OCI-LY7 (cell line): ENCODE results near the gene ABHD6. TPM values are rescaled to one million over a fixed set of nuclear protein-coding genes. Genes with fewer than 3 reads are reported as not detected.

Experiments used
- BruUV-seq: library from RNA; stranded (reverse); fragments of 400-500 nt; replicated peaks from 2 replicates; lab custom pipeline; 2021; lab: Mats Ljungman, UMichigan
- CTCF ChIA-PET: fragments of 300-600 bp; sonication (Branson Sonifier 250); formaldehyde crosslinking; loops from one replicate; lab custom pipeline; 2022; ENCODE audit warnings: antibody characterized with exemption; ENCODE audit not compliant: unreplicated experiment; lab: Charles Lee
- POLR2A ChIA-PET: fragments of 300-600 bp; sonication (Branson Sonifier 250); formaldehyde crosslinking; loops from one replicate; lab custom pipeline; 2022; ENCODE audit warnings: antibody characterized with exemption; lab: Charles Lee
- DNase-seq: peaks from one replicate; pipeline ENCODE4 v3.0.0-alpha.2; 2015; ENCODE audit warnings: low spot score
- H2AFZ ChIP-seq: fragments of 200-600 bp; sonication (generic), shearing (Covaris generic); 2 replicates; pipeline ENCODE4 v1.6.1; 2014; ENCODE audit warnings: mild to moderate bottlenecking, antibody characterized with exemption, low read length, moderate library complexity
- H3K27ac ChIP-seq: fragments of 200-600 bp; sonication (generic); 2 replicates; pipeline ENCODE4 v1.5.1; 2014; ENCODE audit warnings: mixed run types, low read depth, mild to moderate bottlenecking, moderate library complexity, low read length, inconsistent platforms; ENCODE audit not compliant: poor library complexity, severe bottlenecking
- H3K36me3 ChIP-seq: fragments of 200-600 bp; sonication (generic); 2 replicates; pipeline ENCODE4 v1.6.1; 2014; ENCODE audit warnings: mild to moderate bottlenecking, antibody characterized with exemption, low read length, moderate library complexity, mixed read lengths; ENCODE audit not compliant: insufficient read depth
- H3K4me1 ChIP-seq: fragments of 200-600 bp; sonication (generic); 2 replicates; pipeline ENCODE4 v1.5.1; 2014; ENCODE audit warnings: mild to moderate bottlenecking, low read length; ENCODE audit not compliant: insufficient read depth, poor library complexity, severe bottlenecking
- H3K4me2 ChIP-seq: fragments of 200-600 bp; sonication (generic); 2 replicates; pipeline ENCODE4 v1.6.1; 2014; ENCODE audit warnings: mild to moderate bottlenecking, low read length
- H3K4me3 ChIP-seq: fragments of 200-600 bp; sonication (generic); 2 replicates; pipeline ENCODE4 v1.5.1; 2014; ENCODE audit warnings: mild to moderate bottlenecking, low read depth, low read length; ENCODE audit not compliant: poor library complexity, severe bottlenecking
- H3K79me2 ChIP-seq: fragments of 200-600 bp; sonication (generic); 2 replicates; pipeline ENCODE4 v1.6.1; 2016; ENCODE audit warnings: low read depth, mild to moderate bottlenecking, low read length, moderate library complexity, mixed read lengths; ENCODE audit not compliant: insufficient read depth
- H3K9me2 ChIP-seq: fragments of 200-600 bp; sonication (generic); 2 replicates; pipeline ENCODE4 v1.6.1; 2016; ENCODE audit warnings: mild to moderate bottlenecking, low read length, mixed read lengths; ENCODE audit not compliant: insufficient read depth
- H3K9me3 ChIP-seq: fragments of 200-600 bp; sonication (generic); 2 replicates; pipeline ENCODE4 v1.6.1; 2014; ENCODE audit warnings: mild to moderate bottlenecking, mixed run types, low read length, mixed read lengths
- H4K20me1 ChIP-seq: fragments of 200-600 bp; sonication (generic); 2 replicates; pipeline ENCODE4 v1.6.1; 2014; ENCODE audit warnings: mild to moderate bottlenecking, antibody characterized with exemption, low read length, moderate library complexity, mixed read lengths; ENCODE audit not compliant: insufficient read depth
- EZH2phosphoT487 ChIP-seq: fragments of 200-600 bp; sonication (generic); IDR thresholded peaks from 2 replicates; pipeline ENCODE4 v1.6.1; 2018; ENCODE audit warnings: low read depth, borderline replicate concordance, mild to moderate bottlenecking, mixed run types, antibody characterized with exemption, low read length, moderate library complexity, mixed read lengths
- intact Hi-C: fragments of 100-400 bp; cut with micrococcal nuclease; formaldehyde crosslinking; loops from one replicate; pipeline ENCODE4 v1.10.0; 2022; ENCODE audit not compliant: unreplicated experiment
- total RNA-seq, 2 experiments: library from RNA; depleted of rRNA in 1 of 2; stranded (reverse); fragments of >200 nt in 1 of 2; shearing (Covaris generic) in 1 of 2; gene quantifications; 2 replicates each; pipeline ENCODE4 v1.2.3, GENCODE V29; 2014 to 2022
- TF ChIP-seq, protein P1 (sequence below): fragments of 200-600 bp; sonication (generic); conservative IDR thresholded peaks from 2 replicates; pipeline ENCODE4 v1.5.1; 2014; ENCODE audit warnings: mild to moderate bottlenecking, antibody characterized with exemption, low read length, moderate library complexity, mixed read lengths

The ABHD6 gene
- total RNA-seq, 2 experiments from 2014 or later = 5.8 to 10.7 TPM

GRCh38 chr3:58326267-58326900 lies 88.8 kb downstream of the ABHD6 start:
- Histone ChIP-seq H2AFZ (no peak overlapping the region), H3K4me3 (no peak overlapping the region), H4K20me1 (peaks cover under 1% of the 10 kb centered on the region; the same call in 1 of the 2 replicates), H3K4me2 (no peak overlapping the region), H3K9me2 (no peaks in the 10 kb centered on the region), H3K9me3 (no peaks in the 10 kb centered on the region), H3K27ac (no peak overlapping the region), H3K4me1 (peaks cover 42% of the 10 kb centered on the region), H3K36me3 (peaks cover 7% of the 10 kb centered on the region), H3K79me2 (peaks cover 3% of the 10 kb centered on the region; the same call in 1 of the 2 replicates)
- ChIA-PET POLR2A (interaction anchor here (0.9 to 3.0 kb wide), 5 partner anchors 11 to 97 kb away, joined by 3 to 12 read pairs (median 4); no protein-coding TSS in a partner anchor), CTCF (interaction anchor here (0.5 to 0.7 kb wide), 2 partner anchors 20 to 165 kb away, joined by 3 read pairs; partner anchors contain the start of genes HTD2 and RPP14)
- BruUV-seq = no TSS peak
- no peak for DNase-seq
- intact Hi-C loops = no loop called here
- no peak for TF ChIP-seq EZH2phosphoT487
- TF ChIP-seq, protein P1, sequence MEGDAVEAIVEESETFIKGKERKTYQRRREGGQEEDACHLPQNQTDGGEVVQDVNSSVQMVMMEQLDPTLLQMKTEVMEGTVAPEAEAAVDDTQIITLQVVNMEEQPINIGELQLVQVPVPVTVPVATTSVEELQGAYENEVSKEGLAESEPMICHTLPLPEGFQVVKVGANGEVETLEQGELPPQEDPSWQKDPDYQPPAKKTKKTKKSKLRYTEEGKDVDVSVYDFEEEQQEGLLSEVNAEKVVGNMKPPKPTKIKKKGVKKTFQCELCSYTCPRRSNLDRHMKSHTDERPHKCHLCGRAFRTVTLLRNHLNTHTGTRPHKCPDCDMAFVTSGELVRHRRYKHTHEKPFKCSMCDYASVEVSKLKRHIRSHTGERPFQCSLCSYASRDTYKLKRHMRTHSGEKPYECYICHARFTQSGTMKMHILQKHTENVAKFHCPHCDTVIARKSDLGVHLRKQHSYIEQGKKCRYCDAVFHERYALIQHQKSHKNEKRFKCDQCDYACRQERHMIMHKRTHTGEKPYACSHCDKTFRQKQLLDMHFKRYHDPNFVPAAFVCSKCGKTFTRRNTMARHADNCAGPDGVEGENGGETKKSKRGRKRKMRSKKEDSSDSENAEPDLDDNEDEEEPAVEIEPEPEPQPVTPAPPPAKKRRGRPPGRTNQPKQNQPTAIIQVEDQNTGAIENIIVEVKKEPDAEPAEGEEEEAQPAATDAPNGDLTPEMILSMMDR = no peak

GRCh38 chr3:58329150-58329921 lies 91.7 kb downstream of the ABHD6 start:
- Histone ChIP-seq H3K27ac (no peak overlapping the region), H2AFZ (no peak overlapping the region), H3K4me2 (no peak overlapping the region), H3K4me1 (peaks cover 37% of the 10 kb centered on the region), H3K79me2 (peaks cover 20% of the 10 kb centered on the region), H3K9me3 (no peaks in the 10 kb centered on the region), H4K20me1 (no peaks in the 10 kb centered on the region), H3K9me2 (no peaks in the 10 kb centered on the region), H3K36me3 (no peaks in the 10 kb centered on the region; the same call in 1 of the 2 replicates), H3K4me3 (no peak overlapping the region)
- BruUV-seq = no TSS peak
- no peak for TF ChIP-seq EZH2phosphoT487
- TF ChIP-seq, protein P1 = no peak
- ChIA-PET POLR2A (interaction anchor here (1.0 to 2.1 kb wide), 3 partner anchors 12 to 57 kb away, joined by 3 to 10 read pairs (median 3); no protein-coding TSS in a partner anchor), CTCF (no interaction called here)
- DNase-seq = no peak
- intact Hi-C loops = no loop called here
